K562 (cell line): ENCODE data around the gene GMPR2. TPM values are rescaled to one million over a fixed set of nuclear protein-coding genes. Genes with fewer than 3 reads are reported as not detected.
A peak's percentile ranks its signal among the peaks of the same experiment; 100 is the strongest.

Experiments
- AFF4 ChIP-seq: sonication (generic); formaldehyde crosslinking; IDR thresholded peaks from 2 replicates; pipeline ENCODE4 v1.8.0; 2023; ENCODE audit warnings: mild to moderate bottlenecking, missing genetic modification reagents
- CBFB ChIP-seq: sonication (generic); formaldehyde crosslinking; IDR thresholded peaks from 2 replicates; pipeline ENCODE4 v1.4.0; 2020; ENCODE audit warnings: mild to moderate bottlenecking, missing genetic modification reagents
- CHD4 ChIP-seq: fragments of 200-600 bp; sonication (generic); IDR thresholded peaks from 3 replicates; pipeline ENCODE4 v1.6.1; 2012; ENCODE audit warnings: low read depth, mild to moderate bottlenecking, mixed read lengths, low read length, inconsistent platforms; ENCODE audit not compliant: insufficient read depth, insufficient replicate concordance, poor library complexity, severe bottlenecking
- CXXC5 ChIP-seq: fragments of 250-450 bp; sonication (Bioruptor Pico); IDR thresholded peaks from 2 replicates; pipeline ENCODE4 v1.8.0; 2022; ENCODE audit warnings: inconsistent platforms, mild to moderate bottlenecking, moderate library complexity
- DLX4 ChIP-seq: fragments of 250-450 bp; sonication (Bioruptor Pico); IDR thresholded peaks from 2 replicates; pipeline ENCODE4 v1.6.1; 2021; ENCODE audit warnings: mild to moderate bottlenecking
- DNMT1 ChIP-seq: fragments of 450-650 bp; IDR thresholded peaks from 2 replicates; pipeline ENCODE4 v1.6.1; 2016; ENCODE audit warnings: antibody characterized with exemption, mild to moderate bottlenecking
- ELF2 ChIP-seq: fragments of 250-450 bp; sonication (Bioruptor Pico); IDR thresholded peaks from 2 replicates; pipeline ENCODE4 v1.5.0; 2021; ENCODE audit warnings: mild to moderate bottlenecking
- ETV1 ChIP-seq: fragments of 450-650 bp; conservative IDR thresholded peaks from 2 replicates; pipeline ENCODE4 v1.6.1; 2016; ENCODE audit warnings: missing genetic modification characterization, control low read depth, low read depth, missing compliant biosample characterization
- ILK ChIP-seq: fragments of 450-650 bp; IDR thresholded peaks from 2 replicates; pipeline ENCODE4 v1.6.1; 2016; ENCODE audit warnings: missing genetic modification characterization, low read depth, mild to moderate bottlenecking, missing compliant biosample characterization, moderate library complexity, borderline replicate concordance
- NCOA4 ChIP-seq: fragments of 450-650 bp; IDR thresholded peaks from 2 replicates; pipeline ENCODE4 v1.6.1; 2018; ENCODE audit warnings: mild to moderate bottlenecking; ENCODE audit not compliant: partially characterized antibody
- PURB ChIP-seq: sonication (generic); formaldehyde crosslinking; IDR thresholded peaks from 2 replicates; pipeline ENCODE4 v1.9.0; 2021; ENCODE audit warnings: low read depth, mild to moderate bottlenecking, missing genetic modification reagents
- PYGO2 ChIP-seq: fragments of 450-650 bp; IDR thresholded peaks from 2 replicates; pipeline ENCODE4 v1.6.1; 2016; ENCODE audit warnings: mild to moderate bottlenecking, missing genetic modification characterization, moderate library complexity, missing compliant biosample characterization
- SP2 ChIP-seq: IDR thresholded peaks from 2 replicates; pipeline ENCODE4 v1.6.1; 2011; ENCODE audit warnings: mild to moderate bottlenecking, low read depth, low read length, moderate library complexity; ENCODE audit not compliant: poor library complexity, severe bottlenecking; ENCODE audit errors: extremely low read depth
- SRF ChIP-seq, 2 experiments: fragments of 250-450, 450-650 bp in 1 of 2; sonication (Bioruptor Pico) in 1 of 2; sonication (generic) in 1 of 2; formaldehyde crosslinking; IDR thresholded peaks; 2 replicates each; pipeline versions ENCODE4 v1.5.0 to v1.5.1; 2020 to 2022; ENCODE audit warnings: mild to moderate bottlenecking in 1 of 2, missing genetic modification reagents in 1 of 2
- UBTF ChIP-seq, 2 experiments: IDR thresholded peaks; 2 replicates each; pipeline ENCODE4 v1.6.1; 2012; ENCODE audit warnings: improper control_type of control experiment in 2 of 2, low read depth in 2 of 2, low read length in 2 of 2, borderline replicate concordance in 1 of 2
- ZKSCAN1 ChIP-seq: fragments of 150-350 bp; IDR thresholded peaks from 2 replicates; pipeline ENCODE4 v1.6.1; 2016; ENCODE audit warnings: low read depth, low read length
- ZNF398 ChIP-seq: fragments of 250-450 bp; sonication (Bioruptor Pico); IDR thresholded peaks from 2 replicates; pipeline ENCODE4 v1.8.0; 2021; ENCODE audit warnings: moderate library complexity, mild to moderate bottlenecking, inconsistent platforms
- ZNF561 ChIP-seq: fragments of 450-650 bp; formaldehyde crosslinking; conservative IDR thresholded peaks from 2 replicates; pipeline ENCODE4 v1.4.0; 2020; ENCODE audit warnings: mild to moderate bottlenecking, moderate library complexity
- polyA plus RNA-seq, 8 experiments: library from polyadenylated mRNA; depleted of rRNA in 4 of 8; stranded (reverse) in 5 of 8; unstranded in 3 of 8; fragments of >200 nt; fragmentation: Nextera tagmentation in 2 of 8; fragmentation: Illumina TruSeq in 1 of 8; extraction: Ambion mirVana in 2 of 8; extraction: Trizol in 1 of 8; gene quantifications; 2 replicates each; pipeline versions ENCODE4 v1.2.1 to v1.2.3, GENCODE V29; 2011 to 2014; ENCODE audit warnings: inconsistent platforms in 1 of 8, missing spikeins in 1 of 8
- total RNA-seq, 7 experiments: library from RNA; depleted of rRNA in 6 of 7; stranded (reverse); fragments of >200 nt in 6 of 7; fragmentation: Illumina TruSeq in 2 of 7; extraction: Trizol in 2 of 7; gene quantifications; 2 replicates each; pipeline versions ENCODE4 v1.2.1 to v1.2.3, GENCODE V29; 2011 to 2021; ENCODE audit warnings: low replicate concordance in 1 of 7

Gene GMPR2
- total and polyA plus RNA-seq, 9 of the 15 experiments (the other 6 are each of a cell fraction or from before 2014, with no cell fraction given) = 26.4 to 67.4 (median 36.3) TPM

GRCh38 chr14:24271134-24271833 is 38.6 kb downstream of the GMPR2 start, which contains the start of gene RABGGTA (continued):
- TF ChIP-seq PYGO2 = no peak
- no peak for TF ChIP-seq ZNF561
- TF ChIP-seq CBFB (CRISPR knock-in tag) = no peak
- TF ChIP-seq ZKSCAN1 = no peak
- TF ChIP-seq CHD4 = no peak
- no peak for TF ChIP-seq SRF (CRISPR knock-in tag; IDR thresholded peaks at IDR 0.05)
- TF ChIP-seq AFF4 = no peak; the same call in 1 of the 2 replicates
- TF ChIP-seq DLX4 (CRISPR knock-in tag) = no peak
- TF ChIP-seq DNMT1 = no peak
- no peak for TF ChIP-seq ZNF398 (CRISPR knock-in tag)
- TF ChIP-seq UBTF (IDR thresholded peaks at IDR 0.05; ENCODE audit: borderline replicate concordance in 1 of 2, low read depth in 2 of 2, low read length in 2 of 2) = no peak
- no peak for TF ChIP-seq NCOA4
- TF ChIP-seq ETV1 (tag) = no peak; the same call in none of the 2 replicates
- 0 out of 2 replicates have a peak, but pooled peaks have one; percentile 50 for TF ChIP-seq ELF2 (CRISPR knock-in tag)
- TF ChIP-seq PURB = no peak
- peak; percentile 97 for TF ChIP-seq SP2
- peak; percentile 97 for TF ChIP-seq CXXC5
- no peak for TF ChIP-seq ILK (tag)
